ENCODE results near the gene ZNF197. TPM values are rescaled to one million over a fixed set of nuclear protein-coding genes. Genes with fewer than 3 reads are reported as not detected.
A peak's percentile ranks its signal among the peaks of the same experiment; 100 is the strongest.

ZNF197 gene
- polyA plus RNA-seq, 1 donor (not counting 4 experiments of a cell fraction or from before 2014, with no cell fraction given): 8.8 TPM

- TF ChIP-seq EZH2 (IDR thresholded peaks at IDR 0.05; ENCODE audit: low read length): no peak
- no peak for TF ChIP-seq CTCF (optimal IDR thresholded peaks at IDR 0.05 in 1 of 3, IDR thresholded peaks at IDR 0.05 in 1 of 3, conservative IDR thresholded peaks at IDR 0.05 in 1 of 3; ENCODE audit: extremely low read depth in 1 of 3, insufficient read depth in 2 of 3, low read length in 3 of 3)
- Histone ChIP-seq H4K20me1 (ENCODE audit: control insufficient read depth, extremely low read depth, insufficient read depth, low read length) (no peaks in the 10 kb centered on the region), H3K27me3 (ENCODE audit: control insufficient read depth, extremely low read depth, insufficient read depth, low read length) (no peaks in the 10 kb centered on the region), H3K9ac (ENCODE audit: control insufficient read depth, extremely low read depth, insufficient read depth, low read length) (no peak overlapping the region), H3K4me3 (ENCODE audit: control insufficient read depth in 2 of 3, extremely low read depth in 1 of 3, insufficient read depth in 2 of 3, low read depth in 1 of 3, low read length in 3 of 3) (no peak overlapping the region), H3K27ac (ENCODE audit: control insufficient read depth, insufficient read depth, low read length) (no peak overlapping the region), H3K4me1 (ENCODE audit: control insufficient read depth, extremely low read depth, insufficient read depth, low read length) (no peaks in the 10 kb centered on the region), H3K9me1 (ENCODE audit: control insufficient read depth, extremely low read depth, insufficient read depth, low read length) (no peaks in the 10 kb centered on the region), H3K9me3 (ENCODE audit: control insufficient read depth, low read depth, low read length) (no peaks in the 10 kb centered on the region), H3K79me2 (ENCODE audit: control insufficient read depth, insufficient read depth, low read length) (peaks cover 2% of the 10 kb centered on the region), H2AFZ (ENCODE audit: control insufficient read depth, low read length) (no peak overlapping the region), H3K36me3 (ENCODE audit: control insufficient read depth in 2 of 2, extremely low read depth in 1 of 2, insufficient read depth in 2 of 2, low read length in 2 of 2) (peaks cover 32 to 36% of the 10 kb centered on the region in 2 experiments), H3K4me2 (ENCODE audit: control insufficient read depth, extremely low read depth, insufficient read depth, low read depth, low read length) (no peak overlapping the region)
- dilution Hi-C loops (cut with MboI; ENCODE audit: extremely low pct_ligation_motif_present, low sequenced_read_pairs): no loop called here
- DNase-seq (ENCODE audit: low read depth, low spot score): no peak
- FAIRE-seq: no peak
These were observed 34.2 kb downstream of the ZNF197 start for GRCh38 chr3:44659015-44659414.

GRCh38 chr3:44659434-44659833 lies 34.6 kb downstream of the ZNF197 start:
- Histone ChIP-seq H3K4me1 (ENCODE audit: control insufficient read depth, extremely low read depth, insufficient read depth, low read length) (no peaks in the 10 kb centered on the region), H3K27me3 (ENCODE audit: control insufficient read depth, extremely low read depth, insufficient read depth, low read length) (no peaks in the 10 kb centered on the region), H3K4me3 (ENCODE audit: control insufficient read depth in 2 of 3, extremely low read depth in 1 of 3, insufficient read depth in 2 of 3, low read depth in 1 of 3, low read length in 3 of 3) (no peak overlapping the region), H4K20me1 (ENCODE audit: control insufficient read depth, extremely low read depth, insufficient read depth, low read length) (no peaks in the 10 kb centered on the region), H3K9ac (ENCODE audit: control insufficient read depth, extremely low read depth, insufficient read depth, low read length) (no peak overlapping the region), H3K9me3 (ENCODE audit: control insufficient read depth, low read depth, low read length) (no peaks in the 10 kb centered on the region), H3K27ac (ENCODE audit: control insufficient read depth, insufficient read depth, low read length) (no peak overlapping the region), H3K9me1 (ENCODE audit: control insufficient read depth, extremely low read depth, insufficient read depth, low read length) (no peaks in the 10 kb centered on the region), H2AFZ (ENCODE audit: control insufficient read depth, low read length) (no peak overlapping the region), H3K4me2 (ENCODE audit: control insufficient read depth, extremely low read depth, insufficient read depth, low read depth, low read length) (no peak overlapping the region), H3K36me3 (ENCODE audit: control insufficient read depth in 2 of 2, extremely low read depth in 1 of 2, insufficient read depth in 2 of 2, low read length in 2 of 2) (peaks cover 30 to 36% of the 10 kb centered on the region in 2 experiments), H3K79me2 (ENCODE audit: control insufficient read depth, insufficient read depth, low read length) (no peaks in the 10 kb centered on the region)
- TF ChIP-seq CTCF (optimal IDR thresholded peaks at IDR 0.05 in 1 of 3, IDR thresholded peaks at IDR 0.05 in 1 of 3, conservative IDR thresholded peaks at IDR 0.05 in 1 of 3; ENCODE audit: extremely low read depth in 1 of 3, insufficient read depth in 2 of 3, low read length in 3 of 3) (no peak), EZH2 (IDR thresholded peaks at IDR 0.05; ENCODE audit: low read length) (no peak)
- DNase-seq (ENCODE audit: low read depth, low spot score) (no peak), FAIRE-seq (peak; percentile 23)
- dilution Hi-C loops (cut with MboI; ENCODE audit: extremely low pct_ligation_motif_present, low sequenced_read_pairs): no loop called here

Measured in keratinocyte (primary cell).